ENCODE results near the gene KIN. TPM values are rescaled to one million over a fixed set of nuclear protein-coding genes. Genes with fewer than 3 reads are reported as not detected.

Gene KIN
- polyA plus RNA-seq, 3 donors = 3.0 to 4.6 (median 3.1) TPM

- Histone ChIP-seq H3K79me2 (ENCODE audit: insufficient read depth, low read length) (no peaks in the 10 kb centered on the region), H3K36me3 (replicated peaks in 1 of 2; ENCODE audit: control insufficient read depth in 1 of 2, insufficient read depth in 2 of 2, low read length in 2 of 2) (no peaks in the 10 kb centered on the region), H3K9ac (ENCODE audit: insufficient read depth, low read length, poor library complexity, severe bottlenecking) (no peak overlapping the region), H3K9me3 (replicated peaks in 1 of 2; ENCODE audit: control insufficient read depth in 1 of 2, insufficient read depth in 1 of 2, low read length in 2 of 2) (no peaks in the 10 kb centered on the region), H3K27ac (ENCODE audit: low read depth in 1 of 2, low read length in 2 of 2) (no peak overlapping the region), H3K4me3 (replicated peaks in 1 of 3; ENCODE audit: low read depth in 2 of 3, low read length in 3 of 3) (no peak overlapping the region), H4K20me1 (ENCODE audit: insufficient read depth, low read length) (no peaks in the 10 kb centered on the region), H3K4me1 (ENCODE audit: control insufficient read depth in 1 of 2, insufficient read depth in 2 of 2, low read length in 2 of 2) (no peaks in the 10 kb centered on the region), H2AFZ (ENCODE audit: insufficient read depth, low read depth, low read length, poor library complexity, severe bottlenecking) (no peak overlapping the region), H3K4me2 (replicated peaks; ENCODE audit: extremely low read depth, low read length, poor library complexity, severe bottlenecking) (no peak overlapping the region), H3K27me3 (ENCODE audit: control insufficient read depth in 2 of 2, insufficient read depth in 2 of 2, low read length in 2 of 2) (no peaks in the 10 kb centered on the region)
- Mint-ChIP-seq H3K4me1 (no peaks in the 10 kb centered on the region), H3K27ac (no peak overlapping the region), H3K9me3 (peaks cover 0 to 2% (median 0%) of the 10 kb centered on the region in 7 donors), H3K27me3 (ENCODE audit: low read depth in 3 of 3) (peaks cover 2 to 4% (median 3%) of the 10 kb centered on the region in 3 donors), H3K36me3 (no peaks in the 10 kb centered on the region), H3K4me3 (no peak overlapping the region)
- no peak for TF ChIP-seq CTCF (IDR thresholded peaks at IDR 0.05)
- WGBS (ENCODE audit: insufficient coverage) = 98% methylated on average over 11 of the region's 13 CpGs
- DNase-seq = no peak
- intact Hi-C loops (cut with micrococcal nuclease) = no loop called here
Observed at GRCh38 chr10:7734821-7735220, 53.0 kb downstream of the KIN start.

GRCh38 chr10:7722927-7723529 lies 64.8 kb downstream of the KIN start:
- Histone ChIP-seq H3K4me3 (replicated peaks in 1 of 3; ENCODE audit: low read depth in 2 of 3, low read length in 3 of 3) (no peak overlapping the region), H2AFZ (ENCODE audit: insufficient read depth, low read depth, low read length, poor library complexity, severe bottlenecking) (no peak overlapping the region), H3K9me3 (replicated peaks in 1 of 2; ENCODE audit: control insufficient read depth in 1 of 2, insufficient read depth in 1 of 2, low read length in 2 of 2) (no peaks in the 10 kb centered on the region), H3K4me1 (ENCODE audit: control insufficient read depth in 1 of 2, insufficient read depth in 2 of 2, low read length in 2 of 2) (no peaks in the 10 kb centered on the region), H3K4me2 (replicated peaks; ENCODE audit: extremely low read depth, low read length, poor library complexity, severe bottlenecking) (no peak overlapping the region), H3K27ac (ENCODE audit: low read depth in 1 of 2, low read length in 2 of 2) (no peak overlapping the region), H4K20me1 (ENCODE audit: insufficient read depth, low read length) (no peaks in the 10 kb centered on the region), H3K36me3 (replicated peaks in 1 of 2; ENCODE audit: control insufficient read depth in 1 of 2, insufficient read depth in 2 of 2, low read length in 2 of 2) (no peaks in the 10 kb centered on the region), H3K27me3 (ENCODE audit: control insufficient read depth in 2 of 2, insufficient read depth in 2 of 2, low read length in 2 of 2) (no peaks in the 10 kb centered on the region), H3K9ac (ENCODE audit: insufficient read depth, low read length, poor library complexity, severe bottlenecking) (no peak overlapping the region), H3K79me2 (ENCODE audit: insufficient read depth, low read length) (no peaks in the 10 kb centered on the region)
- Mint-ChIP-seq H3K9me3 (peaks cover 0 to 2% (median 0%) of the 10 kb centered on the region in 7 donors), H3K27me3 (ENCODE audit: low read depth in 3 of 3) (peaks cover 3 to 5% (median 4%) of the 10 kb centered on the region in 3 donors), H3K4me3 (no peak overlapping the region), H3K4me1 (no peaks in the 10 kb centered on the region), H3K27ac (no peak overlapping the region), H3K36me3 (no peaks in the 10 kb centered on the region)
- intact Hi-C loops (cut with micrococcal nuclease) = no loop called here
- WGBS (ENCODE audit: insufficient coverage) = 96% methylated on average over 12 of the region's 18 CpGs
- no peak for TF ChIP-seq CTCF (IDR thresholded peaks at IDR 0.05)
- no peak for DNase-seq

Measured in CD14-positive monocyte (primary cell).